Body of pancreas (tissue), 4 donors: Measurements from ENCODE around the gene HSPG2.

Experiments used
- CTCF ChIP-seq, 7 experiments: fragments of 450-650 bp in 4 of 7; fragments of 200-600 bp in 3 of 7; sonication (generic) in 3 of 7; IDR thresholded peaks; one replicate each; pipeline ENCODE4 v1.5.1; 2016 to 2019; ENCODE audit warnings: antibody characterized with exemption in 7 of 7
- POLR2A ChIP-seq, 3 donors: fragments of 450-650 bp; IDR thresholded peaks; one replicate each; pipeline ENCODE4 v1.6.1; 2016; ENCODE audit warnings: antibody characterized with exemption in 3 of 3, mild to moderate bottlenecking in 2 of 3

GRCh38 chr1:21840981-21841380 is 96.1 kb downstream of the HSPG2 start:
- TF ChIP-seq CTCF (IDR thresholded peaks at IDR 0.05) (no peak), POLR2A (IDR thresholded peaks at IDR 0.05) (no peak)
